ENCODE measurements around the gene COL9A3. TPM values are rescaled to one million over a fixed set of nuclear protein-coding genes. Genes with fewer than 3 reads are reported as not detected.

The COL9A3 gene
- total RNA-seq, 1 donor from 2014 or later: 8.9 TPM

DNA sequence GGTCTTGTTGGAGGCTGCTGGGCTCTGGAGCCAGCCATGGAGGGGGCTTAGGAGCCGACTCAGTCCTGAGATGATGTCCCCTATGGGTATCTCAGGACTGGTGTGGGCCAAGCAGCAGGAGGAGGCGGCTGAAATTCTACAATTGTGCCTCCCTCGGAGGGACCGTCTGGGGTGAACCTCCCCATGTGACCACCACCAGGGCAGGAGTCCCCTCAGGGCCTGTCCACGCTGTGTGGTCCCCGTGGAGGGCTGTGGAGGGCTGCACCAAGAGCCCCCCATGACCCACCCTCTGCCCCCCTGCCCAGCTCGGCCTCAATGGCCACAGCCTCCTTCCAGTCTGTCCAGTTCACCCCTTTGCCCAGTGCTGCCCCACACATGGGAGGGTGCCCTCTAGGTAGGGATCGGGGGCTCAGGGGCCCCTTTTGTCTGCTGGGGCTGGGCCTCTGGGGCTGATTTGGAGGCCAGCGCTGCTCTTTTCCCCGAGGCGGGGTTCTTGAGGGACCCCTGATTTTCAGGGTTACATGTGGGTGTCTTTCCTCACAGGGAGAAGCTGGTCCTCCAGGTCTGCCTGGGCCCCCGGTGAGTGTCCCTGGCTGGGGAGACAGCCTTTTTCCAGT is 1.2 kb downstream of the COL9A3 start:
- TF ChIP-seq, protein P1, sequence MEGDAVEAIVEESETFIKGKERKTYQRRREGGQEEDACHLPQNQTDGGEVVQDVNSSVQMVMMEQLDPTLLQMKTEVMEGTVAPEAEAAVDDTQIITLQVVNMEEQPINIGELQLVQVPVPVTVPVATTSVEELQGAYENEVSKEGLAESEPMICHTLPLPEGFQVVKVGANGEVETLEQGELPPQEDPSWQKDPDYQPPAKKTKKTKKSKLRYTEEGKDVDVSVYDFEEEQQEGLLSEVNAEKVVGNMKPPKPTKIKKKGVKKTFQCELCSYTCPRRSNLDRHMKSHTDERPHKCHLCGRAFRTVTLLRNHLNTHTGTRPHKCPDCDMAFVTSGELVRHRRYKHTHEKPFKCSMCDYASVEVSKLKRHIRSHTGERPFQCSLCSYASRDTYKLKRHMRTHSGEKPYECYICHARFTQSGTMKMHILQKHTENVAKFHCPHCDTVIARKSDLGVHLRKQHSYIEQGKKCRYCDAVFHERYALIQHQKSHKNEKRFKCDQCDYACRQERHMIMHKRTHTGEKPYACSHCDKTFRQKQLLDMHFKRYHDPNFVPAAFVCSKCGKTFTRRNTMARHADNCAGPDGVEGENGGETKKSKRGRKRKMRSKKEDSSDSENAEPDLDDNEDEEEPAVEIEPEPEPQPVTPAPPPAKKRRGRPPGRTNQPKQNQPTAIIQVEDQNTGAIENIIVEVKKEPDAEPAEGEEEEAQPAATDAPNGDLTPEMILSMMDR (IDR thresholded peaks at IDR 0.05): no peak
- no peak for DNase-seq (ENCODE audit: low spot score)
- Mint-ChIP-seq H3K4me1 (ENCODE audit: low read depth) (peaks cover 44% of the 10 kb centered on the region), H3K27ac (ENCODE audit: unreplicated experiment) (no peak overlapping the region), H3K4me3 (ENCODE audit: unreplicated experiment) (peak overlapping the region; percentile 31), H3K9me3 (ENCODE audit: low read depth) (no peaks in the 10 kb centered on the region), H3K36me3 (ENCODE audit: low read depth) (no peaks in the 10 kb centered on the region), H3K27me3 (ENCODE audit: low read depth) (no peaks in the 10 kb centered on the region)

DNA sequence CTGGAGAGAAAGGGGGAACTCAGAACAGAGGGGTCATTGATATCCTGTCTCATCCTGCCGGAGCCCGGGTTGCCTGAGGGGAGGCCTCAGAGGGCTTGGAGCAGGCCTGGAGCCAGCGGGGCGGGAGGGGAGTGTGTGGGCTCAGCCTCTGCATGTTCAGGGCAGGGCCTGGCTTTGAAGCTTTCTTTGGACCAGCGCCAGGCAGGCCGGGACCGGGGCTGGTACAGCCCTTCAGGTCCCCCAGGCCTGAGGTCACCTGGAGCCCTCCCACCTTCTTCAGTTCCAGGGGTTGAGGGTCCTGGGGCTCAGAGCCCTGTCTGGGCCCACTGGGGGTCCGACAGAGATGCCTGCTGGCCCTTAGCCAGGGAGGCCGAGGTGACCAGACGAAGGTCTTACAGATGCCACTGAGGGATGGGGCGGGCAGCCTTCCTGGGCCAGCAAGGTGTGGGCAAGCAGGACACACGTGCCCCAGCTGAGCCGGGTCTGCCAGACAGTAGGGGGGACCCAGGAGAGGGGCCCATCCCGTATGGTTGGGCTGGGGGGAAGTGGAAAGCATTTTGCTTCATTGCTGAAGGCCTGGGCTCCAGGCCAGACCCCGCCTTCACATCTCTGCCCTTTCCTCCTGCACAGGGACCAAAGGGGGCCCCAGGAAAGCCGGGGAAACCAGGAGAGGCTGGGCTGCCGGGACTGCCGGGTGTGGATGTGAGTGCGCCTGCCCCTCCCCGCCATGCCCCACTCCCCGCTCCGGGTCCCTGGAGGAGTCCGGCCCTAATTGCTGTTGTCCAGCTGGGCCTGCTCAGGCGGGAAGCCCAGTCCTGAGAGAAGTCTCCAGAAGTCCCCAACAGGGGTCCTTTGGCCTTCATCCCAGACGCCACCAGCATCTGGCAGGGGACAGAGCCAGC is 2.0 kb downstream of the COL9A3 start:
- H3K27me3 Mint-ChIP-seq (ENCODE audit: low read depth): no peaks in the 10 kb centered on the region
- H3K4me3 Mint-ChIP-seq (ENCODE audit: unreplicated experiment): peak overlapping the region; percentile 31
- no peak overlapping the region for H3K27ac Mint-ChIP-seq (ENCODE audit: unreplicated experiment)
- DNase-seq (ENCODE audit: low spot score): no peak
- TF ChIP-seq, protein P1 (IDR thresholded peaks at IDR 0.05): no peak
- H3K36me3 Mint-ChIP-seq (ENCODE audit: low read depth): no peaks in the 10 kb centered on the region
- H3K4me1 Mint-ChIP-seq (ENCODE audit: low read depth): peaks cover 48% of the 10 kb centered on the region
- no peaks in the 10 kb centered on the region for H3K9me3 Mint-ChIP-seq (ENCODE audit: low read depth)

DNA sequence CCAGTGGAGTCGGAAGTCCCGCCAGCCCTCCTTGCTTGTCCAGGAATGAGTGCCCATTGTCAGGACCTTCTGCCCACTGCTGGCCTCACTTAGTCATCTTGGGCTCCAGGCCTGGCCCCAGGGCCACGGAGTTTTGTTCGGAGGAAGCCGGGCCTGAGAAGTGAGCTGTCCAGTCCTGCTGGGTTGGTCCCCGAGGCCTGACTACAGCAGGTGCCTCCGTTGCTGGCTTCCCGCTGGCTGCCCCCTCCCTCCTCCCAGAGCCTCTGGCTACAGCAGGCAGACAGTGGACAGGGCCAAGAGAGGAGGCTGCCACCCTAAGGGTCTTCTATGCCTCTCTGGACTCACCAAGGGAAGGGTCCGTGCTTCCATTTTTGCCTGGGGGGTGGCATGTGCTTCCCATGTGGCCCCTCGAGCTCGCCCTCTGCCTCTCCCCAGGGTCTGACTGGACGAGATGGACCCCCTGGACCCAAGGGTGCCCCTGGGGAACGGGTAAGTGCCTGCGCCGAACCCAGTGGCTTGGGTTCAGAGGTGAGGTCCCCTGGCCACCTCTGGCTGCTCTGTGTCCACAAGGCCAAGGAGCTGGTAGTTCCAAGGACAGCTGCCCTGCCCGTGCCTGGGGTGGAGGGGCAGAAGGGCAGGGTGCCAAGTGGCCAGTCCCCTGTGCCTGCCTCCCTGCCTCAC is 2.8 kb downstream of the COL9A3 start:
- no peak overlapping the region for H3K4me3 Mint-ChIP-seq (ENCODE audit: unreplicated experiment)
- H3K9me3 Mint-ChIP-seq (ENCODE audit: low read depth): no peaks in the 10 kb centered on the region
- peaks cover 52% of the 10 kb centered on the region for H3K4me1 Mint-ChIP-seq (ENCODE audit: low read depth)
- no peaks in the 10 kb centered on the region for H3K36me3 Mint-ChIP-seq (ENCODE audit: low read depth)
- no peak overlapping the region for H3K27ac Mint-ChIP-seq (ENCODE audit: unreplicated experiment)
- TF ChIP-seq, protein P1 (IDR thresholded peaks at IDR 0.05): no peak
- no peaks in the 10 kb centered on the region for H3K27me3 Mint-ChIP-seq (ENCODE audit: low read depth)
- DNase-seq (ENCODE audit: low spot score): no peak

DNA sequence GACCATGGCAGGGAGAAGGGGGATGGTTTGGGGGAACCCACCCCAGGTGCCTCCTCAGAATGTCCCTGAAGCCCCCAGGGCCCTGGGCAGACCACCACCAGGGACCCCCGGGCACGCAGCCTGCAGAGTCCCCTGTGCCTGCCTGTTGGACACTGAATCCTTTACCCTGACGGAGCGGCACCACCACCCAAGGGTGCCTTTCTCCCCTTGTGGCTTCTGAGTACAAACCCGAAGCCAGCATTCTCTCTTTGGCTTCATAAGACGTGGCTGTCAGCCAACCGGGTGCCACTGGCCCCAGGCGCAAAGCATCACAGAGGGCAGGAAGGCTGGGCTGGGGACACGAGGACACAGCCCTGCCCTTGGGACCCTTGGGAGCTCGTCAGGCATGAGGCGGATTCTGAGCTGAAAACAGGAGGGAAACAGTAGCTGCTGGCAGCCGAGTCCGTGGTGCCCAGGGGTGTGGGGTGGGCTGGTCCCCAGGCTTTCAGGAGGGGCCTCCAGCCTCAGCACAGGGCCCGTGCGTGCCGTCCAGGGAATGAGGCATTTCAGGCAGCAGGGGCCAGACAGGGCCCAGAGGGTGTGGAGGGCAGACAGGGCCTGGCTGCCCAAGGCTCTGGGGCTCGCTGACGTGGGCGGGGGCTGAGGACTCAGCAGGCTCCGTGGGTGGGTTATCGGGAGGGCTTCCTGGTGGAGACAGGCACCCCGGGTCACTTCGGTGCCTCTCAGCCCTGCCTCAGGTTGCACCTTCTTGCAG is 3.5 kb downstream of the COL9A3 start:
- no peak overlapping the region for H3K4me3 Mint-ChIP-seq (ENCODE audit: unreplicated experiment)
- DNase-seq (ENCODE audit: low spot score): no peak
- no peaks in the 10 kb centered on the region for H3K27me3 Mint-ChIP-seq (ENCODE audit: low read depth)
- peaks cover 49% of the 10 kb centered on the region for H3K4me1 Mint-ChIP-seq (ENCODE audit: low read depth)
- H3K9me3 Mint-ChIP-seq (ENCODE audit: low read depth): no peaks in the 10 kb centered on the region
- TF ChIP-seq, protein P1 (IDR thresholded peaks at IDR 0.05): no peak
- H3K36me3 Mint-ChIP-seq (ENCODE audit: low read depth): no peaks in the 10 kb centered on the region
- no peak overlapping the region for H3K27ac Mint-ChIP-seq (ENCODE audit: unreplicated experiment)

Measured in chondrocyte (in vitro differentiated cells).